Stimulated activated CD8-positive, alpha-beta memory T cell treated with anti-CD3 and anti-CD28 coated beads, Interleukin-12 subunit alpha, Interleukin-12 subunit beta, amount 100 ng/mL, for 24 hours (primary cell): ENCODE data around the gene SLC6A8.
"Not testable (repeated sequence)": the region's sequence is repeated elsewhere in the genome, so short reads cannot be mapped to it uniquely, and the experiment has no call there.

Experiments
- DNase-seq: peaks from one replicate; pipeline ENCODE4 v3.0.0-alpha.2; 2020; ENCODE audit errors: extremely low read depth

The SLC6A8 gene

DNA sequence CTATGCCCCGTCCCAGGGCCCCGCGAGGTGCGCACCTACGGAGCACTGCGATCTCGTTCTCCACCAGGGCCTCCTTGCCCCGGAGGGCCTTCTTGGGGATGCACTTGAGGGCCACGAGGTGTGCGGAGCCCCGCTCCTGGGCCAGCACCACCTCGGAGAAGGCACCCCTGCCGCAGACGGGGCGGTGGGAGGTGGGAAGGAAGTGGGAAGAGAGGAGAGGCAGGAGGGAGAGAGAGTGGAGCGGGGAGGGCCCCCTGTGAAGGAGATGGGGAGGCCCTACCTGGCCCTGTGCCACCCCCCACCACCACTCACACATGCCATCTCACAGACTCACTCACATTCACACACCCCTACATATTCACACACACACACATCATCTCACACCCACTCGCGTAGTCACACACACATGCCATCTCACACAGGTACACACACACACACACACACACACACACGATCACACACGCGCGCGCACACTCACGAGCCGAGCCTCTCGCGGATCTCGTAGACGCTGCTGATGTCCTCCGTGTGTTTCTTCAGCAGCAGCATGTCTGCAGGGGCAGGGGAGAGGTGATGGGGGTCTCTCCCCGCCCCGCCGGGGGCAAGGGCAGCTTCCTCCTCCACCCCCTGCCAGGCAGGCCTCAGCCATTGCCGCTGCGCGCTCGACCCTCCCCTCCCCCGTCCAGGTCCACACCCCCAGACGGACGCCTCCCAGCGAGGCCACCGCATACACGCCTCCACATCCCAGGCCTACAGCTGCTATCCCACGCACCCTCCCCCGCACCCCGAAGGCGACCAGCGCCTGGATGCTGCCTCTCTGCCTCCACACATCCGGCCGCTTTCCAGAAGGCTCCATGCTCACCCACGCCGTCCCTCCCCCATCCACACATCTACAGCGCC lies 14.9 kb upstream of the SLC6A8 start:
- DNase-seq = no peak

DNA sequence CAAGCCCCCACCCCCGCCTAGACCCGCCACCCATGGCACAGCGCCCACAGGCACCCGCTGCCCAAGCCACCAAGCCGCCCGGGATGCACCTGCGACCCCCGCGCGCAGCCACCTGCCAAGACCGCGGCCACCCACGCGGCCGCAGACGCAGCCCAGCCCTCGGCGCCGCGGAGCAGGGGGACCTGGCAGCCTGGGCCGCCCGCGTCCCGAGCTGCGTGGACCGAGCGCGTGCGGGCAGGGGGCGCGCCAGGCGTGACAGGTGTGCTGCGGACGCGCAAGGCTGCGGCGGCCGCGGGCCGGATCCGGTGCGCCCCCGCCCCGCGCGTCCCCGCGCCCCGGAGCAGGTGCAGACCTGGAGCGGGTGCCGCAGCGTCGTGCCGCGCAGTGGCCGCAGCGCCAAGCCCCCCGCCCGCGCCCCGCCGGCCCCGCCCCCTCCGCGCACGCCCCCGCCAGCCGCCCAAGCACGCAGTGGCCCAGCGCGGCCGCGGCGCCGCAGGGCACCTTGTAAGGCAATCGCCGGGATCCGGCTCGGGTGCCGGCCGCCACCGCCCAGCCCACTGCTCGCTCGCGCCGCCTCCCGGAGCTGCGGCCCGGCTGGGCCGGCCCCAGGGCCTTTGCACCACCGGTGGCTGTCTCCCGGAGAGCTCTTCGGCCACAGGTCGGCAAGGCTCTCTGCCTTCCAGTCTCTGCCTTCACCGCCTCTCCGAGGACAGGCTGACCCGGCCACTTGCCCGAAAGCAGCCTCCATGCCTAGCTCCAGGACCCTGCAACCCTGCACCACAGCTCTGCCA lies 14.1 kb upstream of the SLC6A8 start, which contains the start of gene PNCK:
PNCK (minus strand) TSS at position 386 of the 791 bp plus-strand sequence. CDS start 737 bp downstream, outside the sequence.
- DNase-seq = no peak

DNA sequence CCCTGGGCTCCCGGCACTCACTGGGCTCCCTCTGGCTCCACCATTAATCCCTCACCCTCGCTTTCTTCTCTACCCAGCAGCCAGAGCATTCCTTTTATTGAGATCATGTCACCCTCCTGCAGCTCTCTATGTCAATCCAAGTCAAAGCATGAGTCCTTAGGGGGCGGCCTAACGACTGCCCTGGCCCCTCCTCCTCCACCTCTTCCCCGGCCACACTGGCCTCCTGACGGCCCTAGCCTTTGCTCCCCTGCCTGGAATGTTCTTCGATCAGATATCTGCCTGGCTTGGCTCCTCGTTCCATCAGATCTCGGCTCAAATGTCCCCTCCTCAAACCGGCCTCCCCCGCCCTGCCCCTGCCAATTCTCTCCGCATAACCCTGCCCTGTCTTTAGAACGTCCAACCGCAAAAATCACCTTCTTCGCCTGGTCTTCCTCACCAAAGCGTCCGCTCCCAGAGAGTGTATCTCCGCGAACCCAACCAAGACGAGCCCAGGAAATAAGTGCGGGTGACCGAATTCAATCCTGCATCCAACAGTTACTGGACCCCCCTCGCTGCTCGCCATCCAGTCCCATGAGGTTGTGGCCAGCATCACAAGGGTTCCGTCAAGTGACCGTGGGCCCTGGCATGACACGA lies 13.4 kb upstream of the SLC6A8 start:
- no peak for DNase-seq

DNA sequence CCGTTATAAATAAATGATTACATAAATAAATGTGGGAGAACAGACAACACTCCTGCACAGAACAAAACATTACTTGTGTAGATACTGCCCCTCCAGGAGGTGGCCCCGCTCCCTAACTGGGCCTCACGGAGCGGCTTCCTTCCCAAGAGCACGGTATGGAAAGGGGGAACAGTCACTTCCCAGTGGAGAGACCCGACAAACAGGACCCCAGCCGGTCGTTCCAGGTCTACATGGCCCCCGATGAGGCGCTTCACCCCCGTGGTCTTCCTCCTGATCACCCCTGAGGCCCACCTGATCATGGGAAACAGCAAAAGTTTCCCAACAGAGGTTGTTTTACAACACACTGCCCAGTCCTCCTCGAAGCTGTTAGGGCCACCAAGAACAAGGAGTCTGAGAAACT lies 6.6 kb upstream of the SLC6A8 start:
- no peak for DNase-seq

DNA sequence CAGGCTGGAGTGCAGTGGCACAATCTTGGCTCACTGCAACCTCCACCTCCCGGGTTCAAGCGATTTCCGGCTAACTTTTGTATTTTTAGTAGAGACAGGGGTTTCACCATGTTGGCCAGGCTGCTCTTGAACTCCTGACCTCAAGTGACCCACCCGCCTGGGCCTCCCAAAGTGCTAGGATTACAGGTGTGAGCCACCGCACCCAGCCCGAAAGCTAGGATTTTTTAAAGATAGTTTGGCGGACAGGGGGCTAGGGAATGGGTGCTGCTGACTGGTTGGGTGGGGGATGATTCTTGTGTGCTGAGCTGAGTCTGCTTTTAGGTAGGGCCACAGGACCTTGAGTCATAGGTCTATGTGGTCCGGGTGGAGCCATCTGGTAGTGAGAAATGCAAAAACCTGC lies 4.2 kb upstream of the SLC6A8 start:
- DNase-seq = not testable (repeated sequence)

DNA sequence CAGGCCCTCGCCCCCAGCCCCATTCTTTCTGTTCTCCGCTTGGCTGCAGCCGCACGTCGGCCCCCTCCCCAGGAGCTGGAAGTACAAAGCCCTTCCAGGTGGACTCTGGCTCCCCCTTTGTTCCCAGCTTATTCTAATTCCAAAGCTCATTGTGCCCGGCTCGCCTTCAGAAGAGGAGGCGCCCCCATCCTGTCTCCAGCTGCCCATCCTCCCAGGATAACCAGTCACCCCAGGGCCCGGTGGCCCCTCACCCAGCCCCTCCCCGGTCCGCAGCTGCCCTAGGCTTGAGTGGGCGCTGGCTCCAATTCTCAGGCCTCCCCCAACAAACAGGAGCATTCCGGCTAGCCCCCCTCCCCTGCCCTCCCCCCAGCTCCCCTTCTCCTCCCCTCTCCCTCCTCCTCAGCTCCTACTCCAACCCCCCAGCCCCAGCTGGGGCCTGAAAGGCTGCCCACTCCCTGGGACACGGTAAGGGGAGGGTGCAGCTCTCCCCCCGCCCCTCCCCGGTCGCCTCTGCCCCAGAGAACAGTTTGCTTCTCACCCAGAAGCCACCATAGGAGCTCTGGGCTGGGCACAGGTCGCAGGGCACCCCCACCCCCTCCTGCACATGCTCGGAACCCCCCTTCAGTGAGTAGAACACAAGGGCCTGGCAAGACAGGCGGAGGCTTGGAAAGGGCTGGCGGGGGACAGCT lies 3.1 kb upstream of the SLC6A8 start:
- no peak for DNase-seq

DNA sequence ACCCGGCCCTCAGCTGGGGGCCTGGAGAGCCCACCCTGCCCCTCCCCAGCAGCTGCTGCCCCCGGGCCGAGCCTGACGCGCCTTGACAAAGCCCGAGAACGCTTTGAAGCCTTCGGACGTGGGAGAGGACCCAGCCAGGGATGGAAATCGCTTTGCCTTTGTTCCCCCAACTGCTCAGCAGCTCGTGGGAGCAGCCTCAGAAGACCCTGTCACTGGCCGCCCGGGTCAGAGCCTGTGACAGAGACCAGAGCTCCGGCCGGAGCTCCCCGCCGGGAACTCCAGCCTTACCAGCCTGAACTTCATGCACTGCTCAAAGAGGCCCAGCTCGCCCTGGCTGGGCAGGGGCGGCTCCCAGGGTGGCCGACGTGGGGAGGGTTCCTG lies 2.6 kb upstream of the SLC6A8 start:
- DNase-seq = no peak

DNA sequence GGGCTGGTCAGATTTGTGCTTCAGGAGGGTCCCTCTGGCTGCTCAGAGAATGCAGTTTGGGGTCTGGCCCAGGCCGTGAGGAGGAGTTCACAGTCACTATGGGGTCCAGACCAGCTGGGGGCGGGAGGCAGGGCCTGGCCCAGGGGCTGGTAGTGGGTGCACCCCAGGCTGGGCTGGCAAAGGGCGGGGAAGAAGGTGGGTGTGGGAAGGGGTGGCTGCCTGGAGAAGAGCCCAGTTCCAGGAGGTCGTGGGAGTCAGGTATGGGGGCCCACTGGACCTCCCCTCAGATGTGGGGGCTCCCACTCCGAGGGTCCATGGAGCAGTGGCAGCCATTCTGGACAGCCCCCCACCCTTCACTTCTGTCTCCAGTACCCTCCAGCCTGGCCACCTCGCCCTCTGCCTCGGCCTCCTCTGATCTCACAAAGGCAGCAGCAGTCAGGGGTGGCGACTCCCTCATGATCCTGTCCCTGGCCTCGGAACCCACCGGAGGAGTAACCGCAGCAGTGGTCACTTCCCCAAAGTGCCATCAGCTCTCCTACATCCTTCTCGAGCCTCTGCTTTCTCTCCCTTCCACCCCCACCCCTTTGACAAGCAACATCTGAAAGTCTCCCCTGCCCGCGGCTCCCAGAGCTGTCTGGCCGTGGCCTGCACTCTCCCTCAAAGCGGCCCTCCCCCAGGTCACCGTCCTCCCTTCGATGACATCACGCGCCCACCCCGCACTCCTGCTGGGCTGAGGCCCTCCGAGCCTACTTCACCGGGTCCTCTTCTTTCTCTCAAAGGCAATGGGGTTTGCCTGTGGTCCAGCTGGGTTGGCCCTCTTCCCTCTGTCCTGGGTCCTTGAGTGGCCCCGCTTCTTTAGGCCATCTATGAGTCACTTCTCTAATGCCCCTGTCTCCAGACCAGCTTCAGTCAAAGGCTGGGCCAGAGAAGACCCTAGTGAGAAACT lies 1.7 kb upstream of the SLC6A8 start:
- DNase-seq = no peak

DNA sequence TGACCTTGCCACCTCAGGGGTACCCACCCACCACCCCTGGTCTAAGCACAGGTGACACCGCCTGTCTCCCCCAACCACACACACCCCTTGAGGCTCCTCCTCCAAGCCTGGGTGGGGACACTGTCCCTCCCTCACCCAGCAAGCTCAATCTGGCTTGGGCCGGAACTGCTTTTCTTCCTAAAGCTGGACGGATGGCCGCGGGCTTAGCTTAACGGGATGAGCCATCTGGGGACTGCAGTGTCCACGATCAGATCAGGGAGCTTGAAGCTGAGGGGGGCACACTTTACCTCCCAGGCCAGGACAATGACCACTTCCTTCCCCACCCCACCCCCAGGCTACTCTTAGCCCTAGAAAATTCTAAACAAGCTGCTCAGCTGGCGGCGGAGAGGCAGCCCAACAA lies 1.0 kb upstream of the SLC6A8 start:
- no peak for DNase-seq

DNA sequence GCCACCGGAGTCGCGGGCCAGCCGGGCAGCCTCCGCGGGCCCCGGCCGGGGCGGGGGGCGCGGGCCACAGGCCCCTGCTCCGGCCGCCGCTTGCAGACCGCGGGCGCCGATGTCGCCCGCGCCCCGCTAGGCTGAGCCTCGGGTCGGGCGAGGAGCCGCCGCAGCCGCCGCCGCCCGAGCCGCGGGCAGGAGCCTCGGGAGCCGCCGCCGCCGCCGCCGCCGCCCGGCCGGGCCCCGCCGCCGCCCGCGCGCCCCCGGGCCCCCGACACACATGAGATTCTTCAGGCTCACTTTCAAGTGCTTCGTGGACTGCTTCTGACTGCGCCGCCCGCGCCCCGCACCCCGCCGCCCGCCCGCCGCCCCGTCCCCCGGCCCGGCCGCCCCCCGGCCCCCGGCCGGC lies 345 bp downstream of the SLC6A8 start:
- no peak for DNase-seq

DNA sequence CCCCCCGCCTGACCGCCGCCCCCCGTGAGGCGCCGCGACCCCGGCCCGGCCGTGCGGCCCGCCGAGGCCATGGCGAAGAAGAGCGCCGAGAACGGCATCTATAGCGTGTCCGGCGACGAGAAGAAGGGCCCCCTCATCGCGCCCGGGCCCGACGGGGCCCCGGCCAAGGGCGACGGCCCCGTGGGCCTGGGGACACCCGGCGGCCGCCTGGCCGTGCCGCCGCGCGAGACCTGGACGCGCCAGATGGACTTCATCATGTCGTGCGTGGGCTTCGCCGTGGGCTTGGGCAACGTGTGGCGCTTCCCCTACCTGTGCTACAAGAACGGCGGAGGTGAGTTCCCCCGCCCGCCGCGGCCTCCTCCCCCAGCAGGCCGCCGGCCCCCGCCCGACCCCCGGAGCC lies 780 bp downstream of the SLC6A8 start:
- no peak for DNase-seq

DNA sequence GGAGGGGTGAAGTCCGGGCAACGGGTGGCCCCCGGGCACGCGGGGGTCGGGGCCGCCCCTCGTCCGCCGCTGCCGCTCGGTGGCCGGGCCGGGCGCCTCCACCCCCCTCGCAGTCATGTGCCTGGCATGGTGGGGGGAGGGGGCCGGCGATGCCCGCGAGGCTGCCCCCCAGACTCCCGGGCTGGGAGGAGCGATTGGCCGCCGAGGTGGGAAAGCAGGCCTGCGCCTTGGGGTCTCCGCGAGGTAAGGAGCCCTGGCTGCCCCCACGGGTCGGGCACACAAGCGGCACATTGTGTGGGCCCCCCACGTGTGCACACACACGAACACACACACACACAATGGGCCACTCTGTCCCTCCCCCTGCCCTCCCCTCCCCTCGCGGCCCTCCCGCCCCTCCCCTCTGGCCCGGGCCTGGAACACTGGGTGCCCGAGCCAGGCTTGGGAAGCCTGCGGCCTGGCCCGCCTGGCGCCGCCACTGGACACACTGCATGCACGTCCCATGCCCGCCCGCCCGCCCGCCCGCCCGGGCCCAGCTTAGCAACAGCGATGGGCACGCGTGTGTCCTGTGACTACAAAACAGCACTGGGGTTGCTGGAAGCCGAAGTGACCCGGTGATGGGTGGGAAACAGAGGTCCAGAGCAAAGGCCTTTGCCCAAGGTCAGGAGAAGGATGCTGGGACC lies 1.3 kb downstream of the SLC6A8 start:
- DNase-seq = no peak

DNA sequence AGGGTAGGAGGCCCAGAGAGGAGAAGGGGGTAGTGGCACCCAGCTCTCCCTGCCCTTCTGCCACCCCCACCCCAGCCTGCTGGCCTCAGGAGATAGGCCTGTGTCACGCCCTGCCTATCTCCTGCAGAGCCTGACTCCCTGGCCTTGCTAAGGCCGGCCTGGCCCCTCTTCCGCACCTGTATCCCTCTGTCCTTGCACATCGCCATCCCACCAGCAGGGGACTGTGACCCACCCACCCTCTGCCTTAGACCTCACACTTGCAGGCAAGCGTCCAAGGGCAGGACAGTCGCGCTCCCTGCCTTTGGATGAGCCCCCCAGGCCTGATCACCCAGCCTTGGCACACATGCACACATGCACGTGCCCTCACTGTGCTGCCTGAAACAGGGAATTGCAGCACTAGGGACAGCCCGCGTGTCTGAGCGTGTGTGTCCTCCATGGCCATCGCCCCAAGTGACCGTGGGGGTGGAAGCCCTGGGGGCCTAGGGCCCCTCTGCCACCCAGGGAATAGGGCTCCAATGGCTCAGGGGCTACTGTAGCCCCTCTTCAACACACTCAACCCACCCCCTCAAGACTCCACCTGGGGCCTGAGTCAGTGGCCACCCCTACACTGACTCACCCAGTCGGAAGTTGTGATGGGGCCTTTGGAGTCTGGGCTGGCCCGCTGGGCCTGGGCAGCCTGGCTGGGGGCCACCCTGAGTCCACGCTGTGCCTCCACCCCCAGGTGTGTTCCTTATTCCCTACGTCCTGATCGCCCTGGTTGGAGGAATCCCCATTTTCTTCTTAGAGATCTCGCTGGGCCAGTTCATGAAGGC lies 2.1 kb downstream of the SLC6A8 start:
- no peak for DNase-seq

DNA sequence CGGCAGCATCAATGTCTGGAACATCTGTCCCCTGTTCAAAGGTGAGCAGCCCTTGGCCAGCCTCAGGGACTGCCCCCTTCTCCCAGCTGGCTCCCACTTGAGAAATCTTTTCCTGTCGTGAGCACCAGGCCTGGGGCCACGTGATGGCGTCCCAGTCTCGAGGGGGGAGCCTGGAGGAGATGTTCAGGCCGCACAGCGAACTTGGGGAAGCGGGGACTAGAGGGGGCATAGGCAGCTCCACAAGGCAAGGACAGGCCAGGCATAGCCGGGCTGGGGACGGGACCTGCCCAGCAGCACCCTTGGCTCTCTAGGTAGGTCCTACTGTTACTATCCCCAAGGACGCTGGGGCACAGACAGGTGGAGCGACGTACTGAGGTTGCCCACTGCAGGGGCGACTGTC lies 2.7 kb downstream of the SLC6A8 start:
- DNase-seq = no peak

DNA sequence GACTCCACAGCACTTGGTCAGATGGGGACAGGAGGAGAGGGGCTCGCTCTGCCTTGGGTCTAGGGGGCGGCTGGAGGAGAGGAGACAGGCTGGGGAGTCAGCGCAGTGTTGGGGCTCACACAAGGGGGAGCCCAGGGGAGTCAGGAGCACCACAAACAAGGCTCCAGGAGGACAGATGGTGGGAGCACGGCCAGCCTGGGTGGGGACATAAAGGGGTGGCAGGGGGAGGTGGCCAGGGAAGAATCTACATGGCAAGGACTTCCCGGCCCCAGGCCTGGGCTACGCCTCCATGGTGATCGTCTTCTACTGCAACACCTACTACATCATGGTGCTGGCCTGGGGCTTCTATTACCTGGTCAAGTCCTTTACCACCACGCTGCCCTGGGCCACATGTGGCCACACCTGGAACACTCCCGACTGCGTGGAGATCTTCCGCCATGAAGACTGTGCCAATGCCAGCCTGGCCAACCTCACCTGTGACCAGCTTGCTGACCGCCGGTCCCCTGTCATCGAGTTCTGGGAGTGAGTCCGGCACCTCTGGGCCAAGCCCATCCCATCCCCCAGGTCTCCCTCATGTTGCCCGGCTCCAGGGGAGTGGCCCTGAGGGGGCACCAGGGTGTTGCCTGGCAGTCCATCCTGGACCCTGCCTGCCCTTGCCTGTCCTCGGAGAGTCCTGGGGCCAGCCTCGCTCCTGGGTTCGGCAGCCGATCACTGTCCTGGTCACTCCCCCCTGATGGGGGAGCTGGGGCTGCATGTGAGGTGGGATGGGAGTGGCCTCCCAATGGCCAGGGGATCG lies 3.5 kb downstream of the SLC6A8 start:
- not testable (repeated sequence) for DNase-seq

DNA sequence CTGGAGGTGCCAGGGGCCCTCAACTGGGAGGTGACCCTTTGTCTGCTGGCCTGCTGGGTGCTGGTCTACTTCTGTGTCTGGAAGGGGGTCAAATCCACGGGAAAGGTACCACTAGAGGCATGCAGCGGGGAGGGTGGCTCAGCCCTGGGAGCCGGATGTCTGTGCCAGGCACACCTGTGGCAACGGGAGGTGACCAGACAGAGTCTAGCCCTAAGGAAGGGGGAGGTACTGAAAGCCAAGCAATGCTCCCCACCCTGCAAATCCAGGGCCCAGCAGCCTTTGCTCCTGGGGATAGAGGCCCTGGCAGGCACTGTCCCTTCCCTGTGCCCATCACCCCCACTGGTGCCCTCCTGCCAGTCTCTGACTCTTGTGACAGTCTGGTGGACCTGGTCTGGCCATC lies 4.3 kb downstream of the SLC6A8 start:
- no peak for DNase-seq

DNA sequence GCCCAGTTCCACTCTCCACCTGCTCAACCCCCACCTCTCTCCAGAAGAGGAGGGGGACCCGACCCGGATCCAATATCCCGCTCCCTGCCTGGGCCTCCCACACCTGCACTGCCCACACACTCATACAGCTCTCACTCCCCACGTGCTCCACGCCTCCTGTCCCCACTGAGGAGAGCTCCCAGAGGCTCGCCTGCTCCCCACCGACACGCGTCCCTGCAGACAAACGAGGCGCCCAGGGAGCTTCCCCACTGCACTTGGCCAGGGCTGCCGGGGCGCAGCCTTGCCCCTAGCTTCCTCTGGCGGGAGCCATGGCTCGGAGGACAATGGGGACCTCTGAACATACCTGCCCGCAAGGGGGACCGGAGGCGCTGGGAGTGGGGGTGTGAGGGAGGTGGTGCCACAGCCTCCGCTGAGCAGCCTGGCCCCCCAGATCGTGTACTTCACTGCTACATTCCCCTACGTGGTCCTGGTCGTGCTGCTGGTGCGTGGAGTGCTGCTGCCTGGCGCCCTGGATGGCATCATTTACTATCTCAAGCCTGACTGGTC lies 5.0 kb downstream of the SLC6A8 start:
- no peak for DNase-seq
